Naive thymus-derived CD4-positive, alpha-beta T cell (primary cell): ENCODE results near the gene SPEG. TPM values are rescaled to one million over a fixed set of nuclear protein-coding genes. Genes with fewer than 3 reads are reported as not detected.

Experiments
- ATAC-seq: fragments of 150-1000 bp; cut with Tn5 transposase; 2 replicates; pipeline ENCODE4 v1.10.0; 2021; ENCODE audit warnings: mild to moderate bottlenecking, moderate library complexity
- CTCF ChIA-PET: fragments of 350-600 bp; sonication (Branson Sonifier 250); formaldehyde crosslinking; loops from one replicate; lab custom pipeline; 2021; ENCODE audit warnings: antibody characterized with exemption; lab: Charles Lee
- POLR2A ChIA-PET: fragments of 350-600 bp; sonication (Branson Sonifier 250); formaldehyde crosslinking; loops from one replicate; lab custom pipeline; 2021; ENCODE audit warnings: antibody characterized with exemption, inconsistent platforms; lab: Charles Lee
- DNase-seq, 9 donors: peaks; one replicate each; pipeline versions ENCODE4 v3.0.0 to v3.0.0-alpha.2; 2020 to 2022; ENCODE audit warnings: mixed read lengths in 1 of 9
- H3K27ac ChIP-seq: one replicate; pipeline ENCODE4 v1.7.0; 2013; ENCODE audit warnings: mild to moderate bottlenecking, low read depth, low read length, moderate library complexity
- H3K27me3 ChIP-seq, 2 donors: one replicate each; pipeline ENCODE4 v1.7.0; 2013; ENCODE audit warnings: low read length in 2 of 2, mild to moderate bottlenecking in 2 of 2, moderate library complexity in 2 of 2; ENCODE audit not compliant: control insufficient read depth in 2 of 2, insufficient read depth in 2 of 2
- H3K36me3 ChIP-seq, 3 experiments: 1 replicate in 2 of 3; 2 replicates in 1 of 3; pipeline ENCODE4 v1.7.0; 2013; ENCODE audit warnings: low read length in 3 of 3, mild to moderate bottlenecking in 3 of 3, moderate library complexity in 1 of 3; ENCODE audit not compliant: insufficient read depth in 3 of 3, control insufficient read depth in 2 of 3
- H3K4me1 ChIP-seq, 2 donors: one replicate each; pipeline ENCODE4 v1.7.0; 2013; ENCODE audit warnings: low read length in 2 of 2, mild to moderate bottlenecking in 2 of 2, moderate library complexity in 1 of 2; ENCODE audit not compliant: control insufficient read depth in 2 of 2, insufficient read depth in 2 of 2
- H3K4me3 ChIP-seq: 2 replicates; pipeline ENCODE4 v1.7.0; 2013; ENCODE audit warnings: mild to moderate bottlenecking, low read length
- H3K9me3 ChIP-seq, 3 experiments: 1 replicate in 2 of 3; 2 replicates in 1 of 3; pipeline ENCODE4 v1.7.0; 2013; ENCODE audit warnings: low read length in 3 of 3; ENCODE audit not compliant: control insufficient read depth in 2 of 3
- H3K27ac Mint-ChIP-seq, 9 donors: one replicate each; pipeline ENCODE4 v1.8.0; 2020 to 2022; ENCODE audit warnings: mixed read lengths in 9 of 9, mild to moderate bottlenecking in 8 of 9, moderate library complexity in 5 of 9, inconsistent platforms in 2 of 9
- H3K27me3 Mint-ChIP-seq, 5 donors: one replicate each; pipeline ENCODE4 v1.8.0; 2021 to 2022; ENCODE audit warnings: mixed read lengths in 5 of 5, mild to moderate bottlenecking in 1 of 5
- H3K36me3 Mint-ChIP-seq, 5 donors: one replicate each; pipeline ENCODE4 v1.8.0; 2020 to 2022; ENCODE audit warnings: mixed read lengths in 5 of 5, mild to moderate bottlenecking in 3 of 5, inconsistent platforms in 1 of 5
- H3K4me1 Mint-ChIP-seq, 7 donors: one replicate each; pipeline ENCODE4 v1.8.0; 2020 to 2022; ENCODE audit warnings: mixed read lengths in 7 of 7, mild to moderate bottlenecking in 3 of 7, inconsistent platforms in 1 of 7
- H3K4me3 Mint-ChIP-seq, 10 donors: one replicate each; pipeline ENCODE4 v1.8.0; 2020 to 2022; ENCODE audit warnings: mild to moderate bottlenecking in 10 of 10, mixed read lengths in 10 of 10, moderate library complexity in 6 of 10, inconsistent platforms in 2 of 10
- H3K9me3 Mint-ChIP-seq, 11 donors: one replicate each; pipeline ENCODE4 v1.8.0; 2020 to 2022; ENCODE audit warnings: mixed read lengths in 11 of 11, mild to moderate bottlenecking in 4 of 11, inconsistent platforms in 1 of 11, moderate library complexity in 1 of 11
- intact Hi-C, 2 donors: fragments of 100-400 bp; cut with micrococcal nuclease; formaldehyde crosslinking; loops; one replicate each; pipeline ENCODE4 v1.15.1; 2023
- polyA plus RNA-seq, 2 donors: library from polyadenylated mRNA; unstranded; fragments of 300-500 nt; fragmentation: Illumina TruSeq; gene quantifications; one replicate each; pipeline ENCODE4 v1.2.3, GENCODE V29; 2021
- total RNA-seq, 6 experiments: library from RNA in 5 of 6; stranded (reverse) in 5 of 6; gene quantifications; 1 replicate in 5 of 6; 2 replicates in 1 of 6; pipeline ENCODE4 v1.2.3 and lab custom pipeline; 2021 to 2026

SPEG gene
- total and polyA plus RNA-seq, 7 experiments from 2014 or later, result 0.26 to 23.2 (median 11.8) TPM

GRCh38 chr2:219533930-219534661 lies 99.5 kb downstream of the SPEG start:
- H3K27ac Mint-ChIP-seq, result no peak overlapping the region
- DNase-seq (no peak), ATAC-seq (no peak)
- no peak overlapping the region for H3K27ac ChIP-seq
- H3K4me3 Mint-ChIP-seq, result no peak overlapping the region
- no peak overlapping the region for H3K4me3 ChIP-seq
- ChIA-PET CTCF (interaction anchor here (1.0 to 1.2 kb wide), 3 partner anchors 73 to 108 kb away, joined by 3 to 7 read pairs (median 3); no protein-coding TSS in a partner anchor), POLR2A (no interaction called here)
- H3K9me3 ChIP-seq, result no peaks in the 10 kb centered on the region
- H3K36me3 ChIP-seq, result no peaks in the 10 kb centered on the region
- H3K36me3 Mint-ChIP-seq, result peaks cover 0 to 3% (median 0%) of the 10 kb centered on the region in 5 donors
- peaks cover 0 to 7% (median 0%) of the 10 kb centered on the region in 7 donors for H3K4me1 Mint-ChIP-seq
- peaks cover 3 to 11% of the 10 kb centered on the region in 2 donors for H3K27me3 ChIP-seq
- peaks cover 0 to 8% of the 10 kb centered on the region in 2 donors for H3K4me1 ChIP-seq
- peaks cover 22 to 29% (median 24%) of the 10 kb centered on the region in 5 donors for H3K27me3 Mint-ChIP-seq
- intact Hi-C loops, result no loop called here
- no peaks in the 10 kb centered on the region for H3K9me3 Mint-ChIP-seq

GRCh38 chr2:219536425-219536824 lies 101.8 kb downstream of the SPEG start:
- CTCF ChIA-PET, result no interaction called here
- POLR2A ChIA-PET, result no interaction called here
- no peaks in the 10 kb centered on the region for H3K4me1 ChIP-seq

GRCh38 chr2:219536967-219537366 lies 102.3 kb downstream of the SPEG start:
- peaks cover 2 to 3% of the 10 kb centered on the region in 2 donors for H3K4me1 ChIP-seq
- no peak overlapping the region for H3K4me3 ChIP-seq
- Mint-ChIP-seq H3K4me1 (peaks cover 0 to 10% (median 3%) of the 10 kb centered on the region in 7 donors), H3K36me3 (peaks cover 0 to 4% (median 0%) of the 10 kb centered on the region in 5 donors), H3K4me3 (no peak overlapping the region), H3K9me3 (no peaks in the 10 kb centered on the region), H3K27ac (no peak overlapping the region), H3K27me3 (peaks cover 0 to 4% (median 0%) of the 10 kb centered on the region in 5 donors)
- intact Hi-C loops, result no loop called here
- H3K27me3 ChIP-seq, result no peaks in the 10 kb centered on the region
- H3K27ac ChIP-seq, result no peak overlapping the region
- POLR2A ChIA-PET, result no interaction called here
- CTCF ChIA-PET, result interaction anchor here (0.7 kb wide), 1 partner anchor 77 kb away, joined by 3 read pairs; no protein-coding TSS in a partner anchor
- H3K9me3 ChIP-seq, result no peaks in the 10 kb centered on the region
- ATAC-seq, result no peak
- H3K36me3 ChIP-seq, result no peaks in the 10 kb centered on the region
- DNase-seq, result no peak

More at GRCh38 chr2:219536425-219536824, 101.8 kb downstream of the SPEG start:
- H3K9me3 ChIP-seq, result no peaks in the 10 kb centered on the region
- Mint-ChIP-seq H3K27ac (no peak overlapping the region), H3K4me1 (peaks cover 0 to 5% (median 0%) of the 10 kb centered on the region in 7 donors), H3K4me3 (no peak overlapping the region), H3K36me3 (peaks cover 0 to 4% (median 0%) of the 10 kb centered on the region in 5 donors), H3K27me3 (peaks cover under 1 to 8% (median 2%) of the 10 kb centered on the region in 5 donors), H3K9me3 (no peaks in the 10 kb centered on the region)
- intact Hi-C loops, result no loop called here
- ATAC-seq (no peak), DNase-seq (no peak)
- H3K4me3 ChIP-seq, result no peak overlapping the region
- H3K27ac ChIP-seq, result no peak overlapping the region
- no peaks in the 10 kb centered on the region for H3K36me3 ChIP-seq
- H3K27me3 ChIP-seq, result no peaks in the 10 kb centered on the region

- no peaks in the 10 kb centered on the region for H3K27me3 ChIP-seq
- H3K36me3 Mint-ChIP-seq, result peaks cover 0 to 4% (median 0%) of the 10 kb centered on the region in 5 donors
- no peak overlapping the region for H3K27ac Mint-ChIP-seq
- DNase-seq, result no peak
- no peaks in the 10 kb centered on the region for H3K36me3 ChIP-seq
- H3K27ac ChIP-seq, result no peak overlapping the region
- H3K9me3 ChIP-seq, result no peaks in the 10 kb centered on the region
- H3K4me1 Mint-ChIP-seq, result peaks cover 8 to 19% (median 12%) of the 10 kb centered on the region in 7 donors
- no peaks in the 10 kb centered on the region for H3K27me3 Mint-ChIP-seq
- no peak overlapping the region for H3K4me3 ChIP-seq
- H3K4me1 ChIP-seq, result peaks cover 10 to 12% of the 10 kb centered on the region in 2 donors
- H3K4me3 Mint-ChIP-seq, result no peak overlapping the region
- H3K9me3 Mint-ChIP-seq, result no peaks in the 10 kb centered on the region
- ATAC-seq, result no peak
- intact Hi-C loops, result no loop called here
- ChIA-PET POLR2A (interaction anchor here (0.7 kb wide), 1 partner anchor 558 kb away, joined by 3 read pairs; no protein-coding TSS in a partner anchor), CTCF (interaction anchor here (0.7 to 1.0 kb wide), 2 partner anchors 22 to 78 kb away, joined by 3 to 4 read pairs; no protein-coding TSS in a partner anchor)
These were observed 103.2 kb downstream of the SPEG start for GRCh38 chr2:219537657-219538488.

GRCh38 chr2:219538504-219538951 lies 103.9 kb downstream of the SPEG start:
- Mint-ChIP-seq H3K4me1 (peaks cover 8 to 20% (median 12%) of the 10 kb centered on the region in 7 donors), H3K27me3 (no peaks in the 10 kb centered on the region), H3K36me3 (peaks cover 0 to 4% (median 0%) of the 10 kb centered on the region in 5 donors), H3K27ac (no peak overlapping the region), H3K4me3 (no peak overlapping the region), H3K9me3 (no peaks in the 10 kb centered on the region)
- peaks cover 10 to 12% of the 10 kb centered on the region in 2 donors for H3K4me1 ChIP-seq
- no peaks in the 10 kb centered on the region for H3K36me3 ChIP-seq
- intact Hi-C loops, result no loop called here
- no peak overlapping the region for H3K27ac ChIP-seq
- H3K4me3 ChIP-seq, result no peak overlapping the region
- no peak for DNase-seq
- H3K9me3 ChIP-seq, result no peaks in the 10 kb centered on the region
- CTCF ChIA-PET, result interaction anchor here (0.6 to 1.2 kb wide), 3 partner anchors 8 to 148 kb away, joined by 3 to 4 read pairs (median 4); no protein-coding TSS in a partner anchor
- POLR2A ChIA-PET, result interaction anchor here (0.7 kb wide), 1 partner anchor 559 kb away, joined by 3 read pairs; no protein-coding TSS in a partner anchor
- H3K27me3 ChIP-seq, result no peaks in the 10 kb centered on the region
- no peak for ATAC-seq
